Endodermal cell (in vitro differentiated cells): ENCODE measurements around the gene LIN7A. TPM values are rescaled to one million over a fixed set of nuclear protein-coding genes. Genes with fewer than 3 reads are reported as not detected.
A peak's percentile ranks its signal among the peaks of the same experiment; 100 is the strongest.
"Not testable (repeated sequence)": the region's sequence is repeated elsewhere in the genome, so short reads cannot be mapped to it uniquely, and the experiment has no call there.

ENCODE experiments used
- DNase-seq: peaks from one replicate; pipeline ENCODE4 v3.0.0-alpha.2; 2017
- H3K27ac ChIP-seq: 2 replicates; pipeline ENCODE4 v1.5.1; 2013; ENCODE audit warnings: mild to moderate bottlenecking, low read depth, low read length, moderate library complexity
- H3K27me3 ChIP-seq: 2 replicates; pipeline ENCODE4 v1.6.1; 2013; ENCODE audit warnings: mild to moderate bottlenecking, low read length, moderate library complexity; ENCODE audit not compliant: insufficient read depth, control insufficient read depth, poor library complexity, severe bottlenecking
- H3K36me3 ChIP-seq: 2 replicates; pipeline ENCODE4 v1.7.0; 2013; ENCODE audit warnings: mild to moderate bottlenecking, low read length, moderate library complexity; ENCODE audit not compliant: control insufficient read depth, insufficient read depth
- H3K4me1 ChIP-seq: one replicate; pipeline ENCODE4 v1.7.0; 2013; ENCODE audit warnings: low read length; ENCODE audit not compliant: control insufficient read depth, insufficient read depth
- H3K4me3 ChIP-seq: 2 replicates; pipeline ENCODE4 v1.5.1; 2013; ENCODE audit warnings: mild to moderate bottlenecking, low read length, moderate library complexity
- H3K9ac ChIP-seq: 2 replicates; pipeline ENCODE4 v1.6.1; 2013; ENCODE audit warnings: mild to moderate bottlenecking, low read length, moderate library complexity; ENCODE audit not compliant: poor library complexity, severe bottlenecking; ENCODE audit errors: extremely low read depth
- H3K9me3 ChIP-seq: 2 replicates; pipeline ENCODE4 v1.6.1; 2013; ENCODE audit warnings: mild to moderate bottlenecking, low read length, moderate library complexity; ENCODE audit not compliant: control insufficient read depth
- H3K27ac Mint-ChIP-seq: 2 replicates; pipeline ENCODE4 v1.8.0; 2020; ENCODE audit warnings: mixed read lengths
- H3K27me3 Mint-ChIP-seq: 2 replicates; pipeline ENCODE4 v1.8.0; 2021; ENCODE audit warnings: mild to moderate bottlenecking, mixed read lengths; ENCODE audit not compliant: insufficient read depth
- H3K36me3 Mint-ChIP-seq: 2 replicates; pipeline ENCODE4 v1.8.0; 2020; ENCODE audit warnings: low read depth, mixed read lengths
- H3K4me1 Mint-ChIP-seq: 2 replicates; pipeline ENCODE4 v1.8.0; 2020; ENCODE audit warnings: mixed read lengths
- H3K4me3 Mint-ChIP-seq: 2 replicates; pipeline ENCODE4 v1.8.0; 2020; ENCODE audit warnings: mild to moderate bottlenecking, moderate library complexity, mixed read lengths
- H3K9me3 Mint-ChIP-seq: 2 replicates; pipeline ENCODE4 v1.8.0; 2020; ENCODE audit warnings: mild to moderate bottlenecking, mixed read lengths
- WGBS, 2 experiments: methylation state at CpG; one replicate each; pipeline versions ENCODE4 v1.1.5 to v1.1.7; 2013; ENCODE audit warnings: missing lambda C conversion rate in 2 of 2, mixed read lengths in 1 of 2; ENCODE audit not compliant: insufficient coverage in 1 of 2, insufficient read length in 1 of 2; 5-methylcytosine and 5-hydroxymethylcytosine counted together
- total RNA-seq, 2 donors: library from RNA; stranded (reverse); fragmentation: NEBNext Ultra II Directional in 1 of 2; extraction: Animal tissue kit (Norgen Biotek cat#: 25700) in 1 of 2; gene quantifications; 2 replicates in 1 of 2; 3 replicates in 1 of 2; pipeline ENCODE4 v1.2.1, GENCODE V29; 2021
- TF ChIP-seq, protein P1 (sequence below): fragments of 200-600 bp; sonication (generic); conservative IDR thresholded peaks from 2 replicates; pipeline ENCODE4 v1.5.0; 2021; ENCODE audit warnings: antibody characterized with exemption, mild to moderate bottlenecking

The LIN7A gene
- total RNA-seq, 2 donors from 2014 or later, result 19.3 to 27.2 TPM

DNA sequence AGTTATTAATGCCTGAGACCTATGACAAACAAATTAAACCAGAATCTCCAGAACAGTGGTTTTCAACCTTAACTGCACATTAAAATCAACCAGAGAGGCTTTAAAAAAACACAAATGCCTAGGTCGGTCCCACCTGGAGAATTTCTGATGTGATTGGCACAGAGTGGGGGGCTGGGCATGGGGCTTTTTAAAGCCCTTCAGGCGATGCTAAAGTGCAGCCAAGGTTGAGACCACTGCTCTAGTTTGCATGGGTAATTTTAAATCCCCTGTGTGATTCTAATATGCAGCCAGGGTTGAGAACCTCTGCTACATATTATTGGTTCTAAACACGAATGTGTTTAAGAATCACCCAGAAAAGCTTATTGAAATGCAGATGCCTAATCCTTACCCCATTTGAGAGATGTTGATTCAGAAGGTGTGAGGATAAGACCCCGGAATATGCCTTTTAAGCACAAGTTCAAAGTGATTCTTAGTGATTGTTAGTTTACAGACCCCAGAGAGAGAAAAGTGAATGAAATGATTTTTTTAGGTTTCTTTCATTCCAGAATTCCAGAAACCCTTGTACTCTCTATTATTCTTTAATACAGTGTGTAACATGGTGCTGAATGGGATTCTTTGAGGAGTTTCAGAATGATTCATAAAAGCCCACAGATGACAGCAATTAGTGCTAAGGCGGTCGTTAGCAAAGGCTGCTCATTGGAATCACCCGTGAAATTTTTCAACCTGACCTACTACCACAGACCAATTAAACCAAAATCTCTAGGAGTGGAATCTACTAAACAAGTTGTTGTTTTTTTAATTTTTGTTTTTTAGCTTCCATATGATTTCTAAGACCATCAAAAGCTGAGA is 44.9 kb downstream of the LIN7A start:
- Histone ChIP-seq H3K27me3 (no peaks in the 10 kb centered on the region), H3K4me3 (no peak overlapping the region), H3K4me1 (peaks cover 4% of the 10 kb centered on the region), H3K36me3 (peaks cover 9% of the 10 kb centered on the region), H3K27ac (no peak overlapping the region), H3K9me3 (no peaks in the 10 kb centered on the region), H3K9ac (no peak overlapping the region)
- H3K27me3 Mint-ChIP-seq, result no peaks in the 10 kb centered on the region
- H3K4me3 Mint-ChIP-seq, result no peak overlapping the region
- peak; percentile 59 for DNase-seq
- H3K27ac Mint-ChIP-seq, result no peak overlapping the region
- 35 to 47% methylated on average over 2 to 7 of the region's 7 CpGs for WGBS, 2 experiments
- peaks cover 7% of the 10 kb centered on the region for H3K36me3 Mint-ChIP-seq
- TF ChIP-seq, protein P1, sequence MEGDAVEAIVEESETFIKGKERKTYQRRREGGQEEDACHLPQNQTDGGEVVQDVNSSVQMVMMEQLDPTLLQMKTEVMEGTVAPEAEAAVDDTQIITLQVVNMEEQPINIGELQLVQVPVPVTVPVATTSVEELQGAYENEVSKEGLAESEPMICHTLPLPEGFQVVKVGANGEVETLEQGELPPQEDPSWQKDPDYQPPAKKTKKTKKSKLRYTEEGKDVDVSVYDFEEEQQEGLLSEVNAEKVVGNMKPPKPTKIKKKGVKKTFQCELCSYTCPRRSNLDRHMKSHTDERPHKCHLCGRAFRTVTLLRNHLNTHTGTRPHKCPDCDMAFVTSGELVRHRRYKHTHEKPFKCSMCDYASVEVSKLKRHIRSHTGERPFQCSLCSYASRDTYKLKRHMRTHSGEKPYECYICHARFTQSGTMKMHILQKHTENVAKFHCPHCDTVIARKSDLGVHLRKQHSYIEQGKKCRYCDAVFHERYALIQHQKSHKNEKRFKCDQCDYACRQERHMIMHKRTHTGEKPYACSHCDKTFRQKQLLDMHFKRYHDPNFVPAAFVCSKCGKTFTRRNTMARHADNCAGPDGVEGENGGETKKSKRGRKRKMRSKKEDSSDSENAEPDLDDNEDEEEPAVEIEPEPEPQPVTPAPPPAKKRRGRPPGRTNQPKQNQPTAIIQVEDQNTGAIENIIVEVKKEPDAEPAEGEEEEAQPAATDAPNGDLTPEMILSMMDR, result no peak
- H3K4me1 Mint-ChIP-seq, result peaks cover 26% of the 10 kb centered on the region
- H3K9me3 Mint-ChIP-seq, result no peaks in the 10 kb centered on the region

DNA sequence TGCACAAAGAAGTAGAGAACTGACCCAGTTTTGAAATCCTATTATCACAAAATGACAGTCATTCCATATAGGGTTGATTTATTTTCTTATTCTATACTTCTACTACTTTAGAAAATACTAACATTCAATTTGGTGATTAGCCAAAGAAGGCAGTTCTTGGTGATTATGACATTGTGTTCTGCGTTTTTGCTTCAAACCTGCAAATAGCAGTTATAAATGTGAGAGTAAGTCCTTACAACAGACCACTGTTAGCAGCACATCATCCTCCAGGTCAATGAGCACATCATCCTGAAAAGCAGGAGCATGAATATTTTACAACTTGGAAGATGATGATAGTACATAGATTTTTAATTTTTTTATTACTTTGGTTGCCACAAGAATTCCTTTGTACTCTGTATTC is 53.1 kb downstream of the LIN7A start:
- Histone ChIP-seq H3K27ac (no peak overlapping the region), H3K9me3 (no peaks in the 10 kb centered on the region), H3K4me1 (no peaks in the 10 kb centered on the region), H3K9ac (no peak overlapping the region), H3K4me3 (no peak overlapping the region), H3K36me3 (peaks cover 19% of the 10 kb centered on the region), H3K27me3 (no peaks in the 10 kb centered on the region)
- Mint-ChIP-seq H3K27me3 (no peaks in the 10 kb centered on the region), H3K27ac (no peak overlapping the region), H3K36me3 (peaks cover 9% of the 10 kb centered on the region), H3K4me3 (no peak overlapping the region), H3K9me3 (no peaks in the 10 kb centered on the region), H3K4me1 (no peaks in the 10 kb centered on the region)
- 92% methylated on average over 1 of the region's 1 CpG; no CpG with 5 or more reads in 1 of the 2 experiments for WGBS, 2 experiments
- no peak for DNase-seq
- TF ChIP-seq, protein P1, result no peak

DNA sequence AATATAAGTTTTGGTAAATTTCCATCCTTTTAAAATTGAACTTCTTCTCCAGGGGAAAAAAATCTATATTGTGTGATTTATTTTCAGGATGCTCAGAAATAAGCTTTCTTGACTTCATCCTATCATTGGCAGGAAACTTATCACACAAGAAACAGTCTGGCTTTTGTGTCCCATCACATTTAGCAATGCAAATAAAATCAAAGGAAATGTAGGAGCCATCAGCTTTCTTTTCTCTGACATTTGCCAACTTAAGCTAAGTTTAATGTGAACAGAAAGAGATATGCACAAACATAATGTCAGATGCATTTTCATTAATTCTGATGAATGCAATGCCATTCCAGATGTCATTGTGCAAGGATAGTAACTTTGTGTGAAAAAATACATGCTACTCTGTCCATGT is 56.6 kb downstream of the LIN7A start:
- DNase-seq, result no peak
- Histone ChIP-seq H3K4me3 (no peak overlapping the region), H3K27ac (no peak overlapping the region), H3K9ac (no peak overlapping the region), H3K4me1 (no peaks in the 10 kb centered on the region), H3K27me3 (no peaks in the 10 kb centered on the region), H3K9me3 (no peaks in the 10 kb centered on the region), H3K36me3 (no peaks in the 10 kb centered on the region)
- TF ChIP-seq, protein P1, result no peak
- Mint-ChIP-seq H3K27ac (no peak overlapping the region), H3K4me1 (no peaks in the 10 kb centered on the region), H3K36me3 (peaks cover 12% of the 10 kb centered on the region), H3K9me3 (peaks cover 4% of the 10 kb centered on the region), H3K4me3 (no peak overlapping the region), H3K27me3 (no peaks in the 10 kb centered on the region)

- H3K4me1 Mint-ChIP-seq, result not testable (repeated sequence)
Observed at GRCh38 chr12:80878452-80878851, 59.3 kb downstream of the LIN7A start.

More at GRCh38 chr12:80878452-80878851, 59.3 kb downstream of the LIN7A start:
- H3K36me3 Mint-ChIP-seq, result peaks cover 12% of the 10 kb centered on the region
- H3K4me3 ChIP-seq, H3K27me3 Mint-ChIP-seq, H3K4me3 Mint-ChIP-seq, H3K27me3 ChIP-seq, DNase-seq, H3K9ac ChIP-seq, H3K9me3 ChIP-seq, H3K36me3 ChIP-seq, H3K27ac Mint-ChIP-seq, H3K4me1 ChIP-seq, H3K9me3 Mint-ChIP-seq, H3K27ac ChIP-seq: not testable (repeated sequence)
- WGBS, 2 experiments, result 90 to 95% methylated on average over 6 to 8 of the region's 8 CpGs
